Thyroid gland (tissue), 4 donors: ENCODE data around the gene THSD7B. TPM values are rescaled to one million over a fixed set of nuclear protein-coding genes. Genes with fewer than 3 reads are reported as not detected.

ENCODE experiments used
- DNase-seq, 2 donors: peaks; one replicate each; pipeline ENCODE4 v3.0.0-alpha.2; 2019
- H3K27ac ChIP-seq, 3 donors: fragments of 200-600 bp; sonication (generic); 1 replicate in 2 of 3; 2 replicates in 1 of 3; pipeline ENCODE4 v1.5.1; 2016 to 2019; ENCODE audit warnings: mild to moderate bottlenecking in 1 of 3, moderate library complexity in 1 of 3
- H3K27me3 ChIP-seq: fragments of 200-600 bp; sonication (generic); one replicate; pipeline ENCODE4 v1.5.1; 2019
- H3K36me3 ChIP-seq, 2 donors: fragments of 200-600 bp; sonication (generic); one replicate each; pipeline ENCODE4 v1.5.1; 2016 to 2019
- H3K4me1 ChIP-seq, 2 donors: fragments of 200-600 bp; sonication (generic); one replicate each; pipeline ENCODE4 v1.5.1; 2017 to 2019
- H3K4me3 ChIP-seq, 3 donors: fragments of 200-600 bp; sonication (generic); replicated peaks in 1 of 3; 1 replicate in 2 of 3; 2 replicates in 1 of 3; pipeline ENCODE4 v1.5.1; 2016; ENCODE audit warnings: mild to moderate bottlenecking in 1 of 3
- H3K9me3 ChIP-seq: fragments of 200-600 bp; sonication (generic); one replicate; pipeline ENCODE4 v1.5.1; 2017
- CTCF ChIP-seq, 6 experiments: fragments of 200-600 bp in 3 of 6; fragments of 450-650 bp in 3 of 6; sonication (generic) in 3 of 6; IDR thresholded peaks; one replicate each; pipeline ENCODE4 v1.5.1; 2016 to 2019; ENCODE audit warnings: antibody characterized with exemption in 6 of 6, mild to moderate bottlenecking in 2 of 6, inconsistent platforms in 1 of 6, moderate library complexity in 1 of 6
- POLR2A ChIP-seq, 2 donors: fragments of 450-650 bp; IDR thresholded peaks; one replicate each; pipeline ENCODE4 v1.6.1; 2017; ENCODE audit warnings: antibody characterized with exemption in 2 of 2, mild to moderate bottlenecking in 2 of 2, moderate library complexity in 1 of 2
- WGBS, 2 donors: methylation state at CpG; one replicate each; pipeline ENCODE4 v1.1.5; 2017; 5-methylcytosine and 5-hydroxymethylcytosine counted together
- intact Hi-C: fragments of 100-400 bp; cut with DNase I; formaldehyde crosslinking; loops from one replicate; pipeline ENCODE4 v1.15.1; 2023
- total RNA-seq, 4 donors: library from RNA; depleted of rRNA; stranded (reverse); fragments of >200 nt; gene quantifications; one replicate each; pipeline ENCODE4 v1.2.3, GENCODE V29; 2016

The THSD7B gene
- total RNA-seq, 4 donors from 2014 or later, result 0.29 to 1.2 (median 0.92) TPM

- no peak overlapping the region for H3K27ac ChIP-seq
- TF ChIP-seq POLR2A (IDR thresholded peaks at IDR 0.05), result no peak
- TF ChIP-seq CTCF (IDR thresholded peaks at IDR 0.05), result no peak
- H3K36me3 ChIP-seq, result no peaks in the 10 kb centered on the region
- no peaks in the 10 kb centered on the region for H3K27me3 ChIP-seq
- no peaks in the 10 kb centered on the region for H3K9me3 ChIP-seq
- intact Hi-C loops, result no loop called here
- 66 to 68% methylated on average over 4 of the region's 4 CpGs for WGBS, 2 donors
- no peak overlapping the region for H3K4me3 ChIP-seq
- H3K4me1 ChIP-seq, result no peaks in the 10 kb centered on the region
- DNase-seq, result no peak
Measured at GRCh38 chr2:136985044-136985443, 219.7 kb downstream of the THSD7B start.

DNA sequence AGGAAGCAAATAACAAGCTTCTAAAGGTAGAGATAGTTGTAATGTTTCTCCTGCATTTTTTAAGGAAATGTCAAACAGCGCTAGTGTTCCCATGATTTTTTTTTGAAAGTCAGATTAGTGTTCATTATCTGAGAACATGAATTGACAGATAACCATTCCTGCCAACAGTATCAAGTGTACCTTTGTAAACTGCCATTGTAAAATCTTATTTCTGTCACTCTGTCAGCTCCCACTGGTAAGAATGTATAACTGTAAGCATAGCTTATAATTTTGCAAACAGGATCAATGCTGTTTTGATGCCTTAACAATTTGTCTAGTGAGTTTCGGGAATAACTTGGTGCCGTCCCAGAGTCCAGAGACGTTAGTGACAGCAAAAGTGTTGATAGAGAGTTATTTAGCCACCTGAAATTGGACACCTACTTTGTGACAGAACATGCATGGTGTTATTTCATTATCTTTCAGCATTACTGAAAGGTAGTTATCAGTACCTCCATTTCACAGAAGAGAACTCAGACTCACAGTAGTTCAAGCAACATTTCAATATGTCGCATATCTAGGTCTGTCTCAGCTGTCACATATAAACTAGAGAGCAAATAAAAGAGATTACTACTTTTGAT lies 221.4 kb downstream of the THSD7B start:
- TF ChIP-seq POLR2A (IDR thresholded peaks at IDR 0.05) (no peak), CTCF (IDR thresholded peaks at IDR 0.05) (no peak)
- H3K36me3 ChIP-seq, result no peaks in the 10 kb centered on the region
- H3K9me3 ChIP-seq, result no peaks in the 10 kb centered on the region
- no peak overlapping the region for H3K27ac ChIP-seq
- H3K4me1 ChIP-seq, result no peaks in the 10 kb centered on the region
- H3K27me3 ChIP-seq, result no peaks in the 10 kb centered on the region
- intact Hi-C loops, result no loop called here
- no peak for DNase-seq
- WGBS, 2 donors, result 90 to 92% methylated on average over 5 of the region's 5 CpGs
- H3K4me3 ChIP-seq, result no peak overlapping the region

GRCh38 chr2:136990316-136990715 lies 225.0 kb downstream of the THSD7B start:
- Histone ChIP-seq H3K36me3 (no peaks in the 10 kb centered on the region), H3K27me3 (no peaks in the 10 kb centered on the region), H3K4me1 (no peaks in the 10 kb centered on the region), H3K9me3 (no peaks in the 10 kb centered on the region), H3K27ac (no peak overlapping the region), H3K4me3 (no peak overlapping the region)
- intact Hi-C loops, result no loop called here
- no peak for TF ChIP-seq POLR2A (IDR thresholded peaks at IDR 0.05)
- TF ChIP-seq CTCF (IDR thresholded peaks at IDR 0.05), result no peak
- WGBS, 2 donors, result 69 to 76% methylated on average over 4 of the region's 4 CpGs
- no peak for DNase-seq

GRCh38 chr2:136994793-136995192 lies 229.4 kb downstream of the THSD7B start:
- Histone ChIP-seq H3K36me3 (no peaks in the 10 kb centered on the region), H3K27me3 (no peaks in the 10 kb centered on the region), H3K9me3 (no peaks in the 10 kb centered on the region), H3K4me1 (no peaks in the 10 kb centered on the region), H3K4me3 (no peak overlapping the region), H3K27ac (no peak overlapping the region)
- no peak for DNase-seq
- TF ChIP-seq CTCF (IDR thresholded peaks at IDR 0.05), result no peak
- TF ChIP-seq POLR2A (IDR thresholded peaks at IDR 0.05), result no peak
- WGBS, 2 donors, result 71 to 81% methylated on average over 1 of the region's 1 CpG
- intact Hi-C loops, result no loop called here

DNA sequence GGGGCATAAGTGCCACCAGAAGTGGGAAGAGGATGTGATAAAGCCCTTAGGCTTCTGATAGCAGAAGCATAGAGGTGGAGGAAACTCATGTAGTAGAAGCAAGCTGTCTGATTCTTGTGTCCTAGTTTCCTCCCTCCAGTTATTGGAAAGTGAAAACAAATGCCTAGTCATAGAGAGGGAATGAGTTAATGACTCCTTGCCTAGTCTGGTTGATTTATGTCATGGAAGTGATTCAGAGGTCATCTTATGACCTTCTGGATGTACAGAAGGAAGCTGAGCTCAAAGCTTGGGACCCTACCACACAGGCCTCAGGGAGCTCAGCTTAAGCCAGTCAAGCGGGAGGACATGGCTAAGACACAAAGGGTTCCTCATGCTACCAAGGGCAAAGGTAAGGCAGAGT lies 232.2 kb downstream of the THSD7B start:
- H3K4me1 ChIP-seq, result no peaks in the 10 kb centered on the region
- H3K9me3 ChIP-seq, result no peaks in the 10 kb centered on the region
- intact Hi-C loops, result no loop called here
- 96 to 100% methylated on average over 1 of the region's 1 CpG for WGBS, 2 donors
- H3K4me3 ChIP-seq, result no peak overlapping the region
- no peak for TF ChIP-seq CTCF (IDR thresholded peaks at IDR 0.05)
- TF ChIP-seq POLR2A (IDR thresholded peaks at IDR 0.05), result no peak
- no peak for DNase-seq
- no peaks in the 10 kb centered on the region for H3K36me3 ChIP-seq
- H3K27ac ChIP-seq, result no peak overlapping the region
- no peaks in the 10 kb centered on the region for H3K27me3 ChIP-seq
